ENCODE data around the gene SELPLG.

DNA sequence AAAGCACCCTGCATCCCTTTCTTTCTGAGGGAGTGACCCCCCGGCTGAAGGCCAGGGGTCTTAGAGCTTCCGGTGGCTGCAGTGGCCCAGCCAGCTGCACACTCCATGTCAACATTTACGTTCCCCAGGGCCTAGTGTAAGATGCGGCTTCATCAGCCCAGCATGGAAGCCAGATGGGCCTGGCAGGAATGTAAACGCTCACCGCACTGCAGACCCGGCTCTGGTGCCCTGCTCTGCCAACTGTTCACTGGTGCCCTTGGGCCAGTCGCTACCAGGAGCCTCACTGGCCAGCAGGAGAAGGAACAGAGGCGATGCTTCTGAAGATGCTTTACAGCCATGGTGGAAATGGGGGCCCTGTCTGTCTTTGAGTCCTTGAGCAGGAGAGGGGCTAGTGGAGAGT lies 27.2 kb downstream of the SELPLG start:
- TF ChIP-seq, protein P1, sequence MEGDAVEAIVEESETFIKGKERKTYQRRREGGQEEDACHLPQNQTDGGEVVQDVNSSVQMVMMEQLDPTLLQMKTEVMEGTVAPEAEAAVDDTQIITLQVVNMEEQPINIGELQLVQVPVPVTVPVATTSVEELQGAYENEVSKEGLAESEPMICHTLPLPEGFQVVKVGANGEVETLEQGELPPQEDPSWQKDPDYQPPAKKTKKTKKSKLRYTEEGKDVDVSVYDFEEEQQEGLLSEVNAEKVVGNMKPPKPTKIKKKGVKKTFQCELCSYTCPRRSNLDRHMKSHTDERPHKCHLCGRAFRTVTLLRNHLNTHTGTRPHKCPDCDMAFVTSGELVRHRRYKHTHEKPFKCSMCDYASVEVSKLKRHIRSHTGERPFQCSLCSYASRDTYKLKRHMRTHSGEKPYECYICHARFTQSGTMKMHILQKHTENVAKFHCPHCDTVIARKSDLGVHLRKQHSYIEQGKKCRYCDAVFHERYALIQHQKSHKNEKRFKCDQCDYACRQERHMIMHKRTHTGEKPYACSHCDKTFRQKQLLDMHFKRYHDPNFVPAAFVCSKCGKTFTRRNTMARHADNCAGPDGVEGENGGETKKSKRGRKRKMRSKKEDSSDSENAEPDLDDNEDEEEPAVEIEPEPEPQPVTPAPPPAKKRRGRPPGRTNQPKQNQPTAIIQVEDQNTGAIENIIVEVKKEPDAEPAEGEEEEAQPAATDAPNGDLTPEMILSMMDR (IDR thresholded peaks at IDR 0.05; ENCODE audit: low read depth, low read length, missing input control), result no peak
- TF ChIP-seq JUND (IDR thresholded peaks at IDR 0.05) (no peak), SP1 (IDR thresholded peaks at IDR 0.05) (no peak), YY1 (IDR thresholded peaks at IDR 0.05) (no peak), TAF1 (conservative IDR thresholded peaks at IDR 0.05) (no peak), EGR1 (IDR thresholded peaks at IDR 0.05; ENCODE audit: low read depth in 2 of 2) (no peak), HNF4G (IDR thresholded peaks at IDR 0.05) (no peak)
- TF ChIP-seq, protein P2, sequence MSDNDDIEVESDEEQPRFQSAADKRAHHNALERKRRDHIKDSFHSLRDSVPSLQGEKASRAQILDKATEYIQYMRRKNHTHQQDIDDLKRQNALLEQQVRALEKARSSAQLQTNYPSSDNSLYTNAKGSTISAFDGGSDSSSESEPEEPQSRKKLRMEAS (IDR thresholded peaks at IDR 0.05), result no peak
- TF ChIP-seq, protein P3, sequence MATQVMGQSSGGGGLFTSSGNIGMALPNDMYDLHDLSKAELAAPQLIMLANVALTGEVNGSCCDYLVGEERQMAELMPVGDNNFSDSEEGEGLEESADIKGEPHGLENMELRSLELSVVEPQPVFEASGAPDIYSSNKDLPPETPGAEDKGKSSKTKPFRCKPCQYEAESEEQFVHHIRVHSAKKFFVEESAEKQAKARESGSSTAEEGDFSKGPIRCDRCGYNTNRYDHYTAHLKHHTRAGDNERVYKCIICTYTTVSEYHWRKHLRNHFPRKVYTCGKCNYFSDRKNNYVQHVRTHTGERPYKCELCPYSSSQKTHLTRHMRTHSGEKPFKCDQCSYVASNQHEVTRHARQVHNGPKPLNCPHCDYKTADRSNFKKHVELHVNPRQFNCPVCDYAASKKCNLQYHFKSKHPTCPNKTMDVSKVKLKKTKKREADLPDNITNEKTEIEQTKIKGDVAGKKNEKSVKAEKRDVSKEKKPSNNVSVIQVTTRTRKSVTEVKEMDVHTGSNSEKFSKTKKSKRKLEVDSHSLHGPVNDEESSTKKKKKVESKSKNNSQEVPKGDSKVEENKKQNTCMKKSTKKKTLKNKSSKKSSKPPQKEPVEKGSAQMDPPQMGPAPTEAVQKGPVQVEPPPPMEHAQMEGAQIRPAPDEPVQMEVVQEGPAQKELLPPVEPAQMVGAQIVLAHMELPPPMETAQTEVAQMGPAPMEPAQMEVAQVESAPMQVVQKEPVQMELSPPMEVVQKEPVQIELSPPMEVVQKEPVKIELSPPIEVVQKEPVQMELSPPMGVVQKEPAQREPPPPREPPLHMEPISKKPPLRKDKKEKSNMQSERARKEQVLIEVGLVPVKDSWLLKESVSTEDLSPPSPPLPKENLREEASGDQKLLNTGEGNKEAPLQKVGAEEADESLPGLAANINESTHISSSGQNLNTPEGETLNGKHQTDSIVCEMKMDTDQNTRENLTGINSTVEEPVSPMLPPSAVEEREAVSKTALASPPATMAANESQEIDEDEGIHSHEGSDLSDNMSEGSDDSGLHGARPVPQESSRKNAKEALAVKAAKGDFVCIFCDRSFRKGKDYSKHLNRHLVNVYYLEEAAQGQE (IDR thresholded peaks at IDR 0.05), result no peak

All from liver (tissue), 3 donors.